HCT116 (cell line): ENCODE results near the gene SCGN. TPM values are rescaled to one million over a fixed set of nuclear protein-coding genes. Genes with fewer than 3 reads are reported as not detected.

Source experiments
- ATAC-seq: fragments of 200-7000 bp; cut with Tn5 transposase; 2 replicates; pipeline ENCODE4 v1.9.1; 2020; ENCODE audit warnings: mild to moderate bottlenecking, moderate library complexity
- BruUV-seq: library from RNA; stranded (reverse); fragments of 400-500 nt; replicated peaks from 2 replicates; lab custom pipeline; 2021; lab: Mats Ljungman, UMichigan
- CTCF ChIA-PET: fragments of 300-600 bp; sonication (Branson Sonifier 250); formaldehyde crosslinking; loops from one replicate; lab custom pipeline; 2021; ENCODE audit warnings: antibody characterized with exemption; lab: Charles Lee
- POLR2A ChIA-PET: fragments of 300-600, 350-600 bp; sonication (Branson Sonifier 250); formaldehyde crosslinking; loops from one replicate; lab custom pipeline; 2021; ENCODE audit warnings: antibody characterized with exemption; lab: Charles Lee
- RAD21 ChIA-PET, 2 experiments: fragments of 300-600 bp; sonication (Branson Sonifier 250); formaldehyde crosslinking; loops; one replicate each; lab custom pipeline; 2023; ENCODE audit warnings: low total read pairs in 2 of 2; ENCODE audit not compliant: uncharacterized antibody in 2 of 2, unreplicated experiment in 2 of 2, low non-redundant PET in 1 of 2; lab: Charles Lee
- DNase-seq: peaks from one replicate; pipeline ENCODE4 v3.0.0-alpha.2; 2010; ENCODE audit warnings: low read depth, low spot score
- H2AFZ ChIP-seq: fragments of 200-600 bp; shearing (Covaris generic), sonication (generic); 2 replicates; pipeline ENCODE4 v1.6.1; 2017; ENCODE audit warnings: low read depth, mixed run types, mixed read lengths, antibody characterized with exemption, low read length; ENCODE audit not compliant: poor library complexity, severe bottlenecking
- H3K27ac ChIP-seq: 2 replicates; pipeline ENCODE4 v1.5.1; 2012; ENCODE audit warnings: low read depth, low read length
- H3K27me3 ChIP-seq: fragments of 200-600 bp; sonication (generic); 2 replicates; pipeline ENCODE4 v1.6.1; 2016; ENCODE audit warnings: mixed run types, low read length, mixed read lengths; ENCODE audit not compliant: insufficient read depth
- H3K36me3 ChIP-seq, 2 experiments: fragments of 200-500 bp in 1 of 2; fragments of 200-600 bp in 1 of 2; sonication (Bioruptor generic) in 1 of 2; sonication (generic) in 1 of 2; 2 replicates each; pipeline versions ENCODE4 v1.5.1 to v1.6.1; 2014 to 2016; ENCODE audit warnings: low read length in 2 of 2, inconsistent platforms in 1 of 2, mixed read lengths in 1 of 2, mixed run types in 1 of 2; ENCODE audit not compliant: insufficient read depth in 2 of 2, control insufficient read depth in 1 of 2
- H3K4me1 ChIP-seq, 2 experiments: fragments of 200-600 bp in 1 of 2; sonication (generic) in 1 of 2; 2 replicates each; pipeline versions ENCODE4 v1.5.1 to v1.6.1; 2012 to 2017; ENCODE audit warnings: low read length in 2 of 2, inconsistent platforms in 1 of 2, mild to moderate bottlenecking in 1 of 2, mixed read lengths in 1 of 2, mixed run types in 1 of 2, moderate library complexity in 1 of 2; ENCODE audit not compliant: insufficient read depth in 2 of 2, control insufficient read depth in 1 of 2
- H3K4me2 ChIP-seq: fragments of 200-600 bp; sonication (generic); 2 replicates; pipeline ENCODE4 v1.6.1; 2017; ENCODE audit warnings: mixed run types, low read length, mixed read lengths
- H3K4me3 ChIP-seq, 2 experiments: fragments of 200-600 bp in 1 of 2; sonication (generic) in 1 of 2; replicated peaks in 1 of 2; 2 replicates each; pipeline ENCODE4 v1.5.1; 2011 to 2016; ENCODE audit warnings: low read length in 2 of 2, control low read depth in 1 of 2, low read depth in 1 of 2, mild to moderate bottlenecking in 1 of 2, mixed read lengths in 1 of 2, mixed run types in 1 of 2
- H3K79me2 ChIP-seq: fragments of 200-600 bp; sonication (generic); 2 replicates; pipeline ENCODE4 v1.6.1; 2017; ENCODE audit warnings: mild to moderate bottlenecking, mixed run types, low read length, moderate library complexity, mixed read lengths; ENCODE audit not compliant: insufficient read depth
- H3K9ac ChIP-seq: fragments of 200-600 bp; sonication (generic); 2 replicates; pipeline ENCODE4 v1.6.1; 2016; ENCODE audit warnings: low read length, mixed read lengths
- H3K9me2 ChIP-seq: fragments of 200-600 bp; sonication (generic), shearing (Covaris generic); 2 replicates; pipeline ENCODE4 v1.6.1; 2017; ENCODE audit warnings: mixed run types, mild to moderate bottlenecking, moderate library complexity; ENCODE audit not compliant: insufficient read depth
- H3K9me3 ChIP-seq, 2 experiments: fragments of 200-500 bp in 1 of 2; fragments of 200-600 bp in 1 of 2; sonication (Bioruptor generic) in 1 of 2; sonication (generic) in 1 of 2; 2 replicates each; pipeline ENCODE4 v1.6.1; 2014 to 2017; ENCODE audit warnings: low read length in 2 of 2, mixed read lengths in 2 of 2, inconsistent platforms in 1 of 2, low read depth in 1 of 2, mild to moderate bottlenecking in 1 of 2, mixed run types in 1 of 2, moderate library complexity in 1 of 2; ENCODE audit not compliant: control insufficient read depth in 1 of 2, insufficient read depth in 1 of 2
- H4K20me1 ChIP-seq: fragments of 200-600 bp; sonication (generic), shearing (Covaris generic); 2 replicates; pipeline ENCODE4 v1.6.1; 2017; ENCODE audit warnings: mixed run types, mild to moderate bottlenecking, moderate library complexity; ENCODE audit not compliant: insufficient read depth
- CBX3 ChIP-seq: IDR thresholded peaks from 2 replicates; pipeline ENCODE4 v1.6.1; 2012; ENCODE audit warnings: low read depth
- EGR1 ChIP-seq: IDR thresholded peaks from 2 replicates; pipeline ENCODE4 v1.6.1; 2012; ENCODE audit warnings: low read depth
- ELF1 ChIP-seq: IDR thresholded peaks from 2 replicates; pipeline ENCODE4 v1.6.1; 2012; ENCODE audit warnings: low read depth, borderline replicate concordance
- EZH2 ChIP-seq: fragments of 200-600 bp; sonication (generic); IDR thresholded peaks from 2 replicates; pipeline ENCODE4 v1.6.1; 2017; ENCODE audit warnings: antibody characterized with exemption, mixed run types
- JUND ChIP-seq: IDR thresholded peaks from 2 replicates; pipeline ENCODE4 v1.6.1; 2012
- POLR2A ChIP-seq: IDR thresholded peaks from 2 replicates; pipeline ENCODE4 v1.7.0; 2011; ENCODE audit warnings: borderline replicate concordance; ENCODE audit not compliant: insufficient read depth, insufficient read length; ENCODE audit errors: extremely low read depth
- SP1 ChIP-seq: IDR thresholded peaks from 2 replicates; pipeline ENCODE4 v1.6.1; 2012; ENCODE audit warnings: low read depth
- SRF ChIP-seq: IDR thresholded peaks from 2 replicates; pipeline ENCODE4 v1.6.1; 2012; ENCODE audit warnings: low read depth
- YY1 ChIP-seq: IDR thresholded peaks from 2 replicates; pipeline ENCODE4 v1.6.1; 2011; ENCODE audit warnings: low read length, low read depth, moderate library complexity, mild to moderate bottlenecking; ENCODE audit not compliant: insufficient replicate concordance; ENCODE audit errors: extremely low read depth
- ZFX ChIP-seq: fragments of 450-650 bp; IDR thresholded peaks from 2 replicates; pipeline ENCODE4 v1.6.1; 2017
- ZNF274 ChIP-seq: fragments of 200-500 bp; sonication (Bioruptor generic); IDR thresholded peaks from 2 replicates; pipeline ENCODE4 v1.6.1; 2014; ENCODE audit warnings: mild to moderate bottlenecking, low read depth, low read length, inconsistent platforms
- intact Hi-C: fragments of 100-400 bp; cut with micrococcal nuclease; formaldehyde crosslinking; loops from 2 replicates; pipeline ENCODE4 v1.10.0; 2022
- total RNA-seq: library from RNA; stranded (reverse); gene quantifications from one replicate; pipeline ENCODE4 v1.2.1, GENCODE V29; 2021; ENCODE audit not compliant: unreplicated experiment
- TF ChIP-seq, protein P1 (sequence below): IDR thresholded peaks from 2 replicates; pipeline ENCODE4 v1.6.1; 2011; ENCODE audit warnings: mild to moderate bottlenecking, low read length, moderate library complexity; ENCODE audit not compliant: insufficient replicate concordance; ENCODE audit errors: extremely low read depth
- TF ChIP-seq, protein P2 (sequence below): IDR thresholded peaks from 2 replicates; pipeline ENCODE4 v1.6.1; 2012
- TF ChIP-seq, protein P3 (sequence below): IDR thresholded peaks from 2 replicates; pipeline ENCODE4 v1.6.1; 2012; ENCODE audit warnings: low read depth
- TF ChIP-seq, protein P4 (sequence below), 3 experiments: fragments of 200-600 bp in 1 of 3; sonication (generic) in 1 of 3; IDR thresholded peaks in 2 of 3; conservative IDR thresholded peaks in 1 of 3; 2 replicates each; pipeline ENCODE4 v1.5.1; 2012 to 2017; ENCODE audit warnings: low read depth in 2 of 3, low read length in 2 of 3, antibody characterized with exemption in 1 of 3, borderline replicate concordance in 1 of 3, control low read depth in 1 of 3, mild to moderate bottlenecking in 1 of 3, mixed read lengths in 1 of 3, mixed run types in 1 of 3, moderate library complexity in 1 of 3; ENCODE audit not compliant: insufficient read depth in 1 of 3

Gene SCGN
- total RNA-seq, 1 experiment from 2014 or later = not detected

DNA sequence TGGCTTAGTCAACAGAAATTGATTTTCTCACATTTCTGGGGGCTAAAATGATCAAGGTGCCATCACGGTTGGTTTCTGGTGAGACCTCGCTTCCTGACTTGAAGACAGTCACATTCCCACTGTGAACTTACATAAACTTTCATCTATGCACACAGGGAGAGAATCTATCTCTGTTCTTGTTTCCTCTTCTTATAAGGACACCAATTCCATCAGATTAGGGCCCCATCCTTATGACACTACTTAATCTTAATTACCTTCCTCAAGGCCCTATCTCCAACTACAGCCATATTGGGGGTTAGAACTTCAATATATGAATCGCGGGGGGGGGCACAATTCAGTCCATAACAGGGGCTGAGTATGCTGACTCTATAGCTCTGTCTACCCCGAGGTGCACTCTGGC, 10.6 kb upstream of the SCGN start (continued):
- TF ChIP-seq CBX3 (no peak), POLR2A (no peak), ELF1 (no peak)
- TF ChIP-seq, protein P1, sequence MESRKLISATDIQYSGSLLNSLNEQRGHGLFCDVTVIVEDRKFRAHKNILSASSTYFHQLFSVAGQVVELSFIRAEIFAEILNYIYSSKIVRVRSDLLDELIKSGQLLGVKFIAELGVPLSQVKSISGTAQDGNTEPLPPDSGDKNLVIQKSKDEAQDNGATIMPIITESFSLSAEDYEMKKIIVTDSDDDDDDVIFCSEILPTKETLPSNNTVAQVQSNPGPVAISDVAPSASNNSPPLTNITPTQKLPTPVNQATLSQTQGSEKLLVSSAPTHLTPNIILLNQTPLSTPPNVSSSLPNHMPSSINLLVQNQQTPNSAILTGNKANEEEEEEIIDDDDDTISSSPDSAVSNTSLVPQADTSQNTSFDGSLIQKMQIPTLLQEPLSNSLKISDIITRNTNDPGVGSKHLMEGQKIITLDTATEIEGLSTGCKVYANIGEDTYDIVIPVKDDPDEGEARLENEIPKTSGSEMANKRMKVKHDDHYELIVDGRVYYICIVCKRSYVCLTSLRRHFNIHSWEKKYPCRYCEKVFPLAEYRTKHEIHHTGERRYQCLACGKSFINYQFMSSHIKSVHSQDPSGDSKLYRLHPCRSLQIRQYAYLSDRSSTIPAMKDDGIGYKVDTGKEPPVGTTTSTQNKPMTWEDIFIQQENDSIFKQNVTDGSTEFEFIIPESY = no peak

DNA sequence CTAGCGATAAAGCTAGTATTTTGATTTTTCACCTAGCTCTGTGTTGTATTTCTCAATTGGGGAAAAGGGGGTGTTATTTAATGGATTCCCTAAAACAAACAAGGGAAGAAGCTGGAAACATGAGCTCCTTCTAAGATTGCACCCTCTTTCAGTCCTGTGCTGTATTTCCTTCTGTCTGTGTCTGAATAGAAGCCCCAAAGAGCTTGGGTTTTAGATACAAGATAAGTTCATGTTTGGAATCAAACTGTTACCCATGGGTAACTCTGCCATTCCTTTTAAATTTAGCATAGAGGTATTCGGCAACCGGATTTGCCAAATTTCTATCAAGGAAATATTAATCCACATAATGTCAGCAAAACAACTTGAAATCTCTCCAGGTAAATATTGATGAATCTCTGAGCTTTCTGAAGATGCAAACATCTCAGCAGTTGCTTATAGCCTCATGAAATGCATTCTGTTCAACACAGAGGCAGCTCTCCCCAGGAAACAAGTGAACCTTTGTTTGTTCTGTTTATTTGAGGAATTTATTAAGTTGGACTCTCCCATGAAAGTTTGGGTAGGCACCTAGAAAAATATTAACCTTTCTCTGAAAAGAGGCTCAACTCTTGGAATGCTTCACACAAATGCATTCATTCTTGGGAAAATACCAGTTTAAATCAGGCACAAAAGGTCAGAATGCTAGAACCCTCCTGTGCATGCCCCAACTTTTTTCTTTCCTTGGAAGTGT, 9.9 kb upstream of the SCGN start:
- H3K4me2 ChIP-seq = no peak overlapping the region
- BruUV-seq = no TSS peak
- TF ChIP-seq YY1 (no peak), EZH2 (no peak), EGR1 (no peak), ZFX (no peak), JUND (no peak), ZNF274 (no peak), SRF (no peak), SP1 (no peak)
- TF ChIP-seq, protein P1 = no peak
- TF ChIP-seq, protein P2, sequence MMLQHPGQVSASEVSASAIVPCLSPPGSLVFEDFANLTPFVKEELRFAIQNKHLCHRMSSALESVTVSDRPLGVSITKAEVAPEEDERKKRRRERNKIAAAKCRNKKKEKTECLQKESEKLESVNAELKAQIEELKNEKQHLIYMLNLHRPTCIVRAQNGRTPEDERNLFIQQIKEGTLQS = no peak
- TF ChIP-seq, protein P3, sequence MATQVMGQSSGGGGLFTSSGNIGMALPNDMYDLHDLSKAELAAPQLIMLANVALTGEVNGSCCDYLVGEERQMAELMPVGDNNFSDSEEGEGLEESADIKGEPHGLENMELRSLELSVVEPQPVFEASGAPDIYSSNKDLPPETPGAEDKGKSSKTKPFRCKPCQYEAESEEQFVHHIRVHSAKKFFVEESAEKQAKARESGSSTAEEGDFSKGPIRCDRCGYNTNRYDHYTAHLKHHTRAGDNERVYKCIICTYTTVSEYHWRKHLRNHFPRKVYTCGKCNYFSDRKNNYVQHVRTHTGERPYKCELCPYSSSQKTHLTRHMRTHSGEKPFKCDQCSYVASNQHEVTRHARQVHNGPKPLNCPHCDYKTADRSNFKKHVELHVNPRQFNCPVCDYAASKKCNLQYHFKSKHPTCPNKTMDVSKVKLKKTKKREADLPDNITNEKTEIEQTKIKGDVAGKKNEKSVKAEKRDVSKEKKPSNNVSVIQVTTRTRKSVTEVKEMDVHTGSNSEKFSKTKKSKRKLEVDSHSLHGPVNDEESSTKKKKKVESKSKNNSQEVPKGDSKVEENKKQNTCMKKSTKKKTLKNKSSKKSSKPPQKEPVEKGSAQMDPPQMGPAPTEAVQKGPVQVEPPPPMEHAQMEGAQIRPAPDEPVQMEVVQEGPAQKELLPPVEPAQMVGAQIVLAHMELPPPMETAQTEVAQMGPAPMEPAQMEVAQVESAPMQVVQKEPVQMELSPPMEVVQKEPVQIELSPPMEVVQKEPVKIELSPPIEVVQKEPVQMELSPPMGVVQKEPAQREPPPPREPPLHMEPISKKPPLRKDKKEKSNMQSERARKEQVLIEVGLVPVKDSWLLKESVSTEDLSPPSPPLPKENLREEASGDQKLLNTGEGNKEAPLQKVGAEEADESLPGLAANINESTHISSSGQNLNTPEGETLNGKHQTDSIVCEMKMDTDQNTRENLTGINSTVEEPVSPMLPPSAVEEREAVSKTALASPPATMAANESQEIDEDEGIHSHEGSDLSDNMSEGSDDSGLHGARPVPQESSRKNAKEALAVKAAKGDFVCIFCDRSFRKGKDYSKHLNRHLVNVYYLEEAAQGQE = no peak
- TF ChIP-seq, protein P4, sequence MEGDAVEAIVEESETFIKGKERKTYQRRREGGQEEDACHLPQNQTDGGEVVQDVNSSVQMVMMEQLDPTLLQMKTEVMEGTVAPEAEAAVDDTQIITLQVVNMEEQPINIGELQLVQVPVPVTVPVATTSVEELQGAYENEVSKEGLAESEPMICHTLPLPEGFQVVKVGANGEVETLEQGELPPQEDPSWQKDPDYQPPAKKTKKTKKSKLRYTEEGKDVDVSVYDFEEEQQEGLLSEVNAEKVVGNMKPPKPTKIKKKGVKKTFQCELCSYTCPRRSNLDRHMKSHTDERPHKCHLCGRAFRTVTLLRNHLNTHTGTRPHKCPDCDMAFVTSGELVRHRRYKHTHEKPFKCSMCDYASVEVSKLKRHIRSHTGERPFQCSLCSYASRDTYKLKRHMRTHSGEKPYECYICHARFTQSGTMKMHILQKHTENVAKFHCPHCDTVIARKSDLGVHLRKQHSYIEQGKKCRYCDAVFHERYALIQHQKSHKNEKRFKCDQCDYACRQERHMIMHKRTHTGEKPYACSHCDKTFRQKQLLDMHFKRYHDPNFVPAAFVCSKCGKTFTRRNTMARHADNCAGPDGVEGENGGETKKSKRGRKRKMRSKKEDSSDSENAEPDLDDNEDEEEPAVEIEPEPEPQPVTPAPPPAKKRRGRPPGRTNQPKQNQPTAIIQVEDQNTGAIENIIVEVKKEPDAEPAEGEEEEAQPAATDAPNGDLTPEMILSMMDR (IDR thresholded peaks at IDR 0.05 in 2 of 3, conservative IDR thresholded peaks at IDR 0.05 in 1 of 3; ENCODE audit: borderline replicate concordance in 1 of 3, insufficient read depth in 1 of 3, low read depth in 2 of 3, low read length in 2 of 3) = no peak
- TF ChIP-seq, all 23 proteins: peak for 0
- POLR2A ChIA-PET = no interaction called here
- Histone ChIP-seq H2AFZ (no peak overlapping the region), H3K36me3 (no peaks in the 10 kb centered on the region), H3K4me3 (no peak overlapping the region), H3K27ac (no peak overlapping the region), H3K4me1 (no peaks in the 10 kb centered on the region), H3K9me2 (no peaks in the 10 kb centered on the region), H3K9me3 (no peaks in the 10 kb centered on the region), H3K9ac (no peak overlapping the region), H3K27me3 (peaks cover 42% of the 10 kb centered on the region; the same call in 1 of the 2 replicates), H3K79me2 (no peaks in the 10 kb centered on the region), H4K20me1 (no peaks in the 10 kb centered on the region)
- ATAC-seq (no peak), DNase-seq (no peak)
- intact Hi-C loops = no loop called here
- CTCF ChIA-PET = no interaction called here
- RAD21 ChIA-PET = no interaction called here
